GM23338 (cell line): ENCODE data around the gene FILIP1. TPM values are rescaled to one million over a fixed set of nuclear protein-coding genes. Genes with fewer than 3 reads are reported as not detected.

Experiments used
- ATAC-seq: fragments of 200-7000 bp; cut with Tn5 transposase; 3 replicates; pipeline ENCODE4 v1.9.1; 2020
- DNase-seq: peaks from one replicate; pipeline ENCODE4 v3.0.0-alpha.2; 2015; ENCODE audit warnings: low spot score
- H2AFZ ChIP-seq: fragments of 200-600 bp; sonication (generic); 2 replicates; pipeline ENCODE4 v1.8.0; 2016; ENCODE audit warnings: antibody characterized with exemption, mild to moderate bottlenecking, moderate library complexity
- H3F3A ChIP-seq: fragments of 200-600 bp; sonication (generic); replicated peaks from 2 replicates; pipeline ENCODE4 v1.8.0; 2017; ENCODE audit warnings: antibody characterized with exemption, mixed run types, low read depth
- H3K27ac ChIP-seq: fragments of 200-600 bp; sonication (generic); 2 replicates; pipeline ENCODE4 v1.6.1; 2016; ENCODE audit warnings: low read depth
- H3K27me3 ChIP-seq: fragments of 200-600 bp; sonication (generic); 2 replicates; pipeline ENCODE4 v1.8.0; 2016; ENCODE audit warnings: mild to moderate bottlenecking, mixed run types, moderate library complexity; ENCODE audit not compliant: insufficient read depth
- H3K36me3 ChIP-seq: fragments of 200-600 bp; sonication (generic); 2 replicates; pipeline ENCODE4 v1.8.0; 2016; ENCODE audit warnings: mild to moderate bottlenecking; ENCODE audit not compliant: insufficient read depth
- H3K4me1 ChIP-seq: fragments of 200-600 bp; sonication (generic); 2 replicates; pipeline ENCODE4 v1.8.0; 2016; ENCODE audit warnings: mild to moderate bottlenecking, moderate library complexity; ENCODE audit not compliant: insufficient read depth
- H3K4me2 ChIP-seq: fragments of 200-600 bp; sonication (generic); 2 replicates; pipeline ENCODE4 v1.7.1; 2017; ENCODE audit warnings: mixed run types
- H3K4me3 ChIP-seq: fragments of 200-600 bp; sonication (generic); 2 replicates; pipeline ENCODE4 v1.6.1; 2016; ENCODE audit warnings: mixed run types
- H3K79me2 ChIP-seq: fragments of 200-600 bp; sonication (generic); replicated peaks from 2 replicates; pipeline ENCODE4 v1.8.0; 2017; ENCODE audit warnings: mild to moderate bottlenecking; ENCODE audit not compliant: insufficient read depth
- H3K9me2 ChIP-seq: fragments of 200-600 bp; sonication (generic); 2 replicates; pipeline ENCODE4 v1.8.0; 2017; ENCODE audit not compliant: insufficient read depth
- H4K20me1 ChIP-seq: fragments of 200-600 bp; sonication (generic); replicated peaks from 2 replicates; pipeline ENCODE4 v1.8.0; 2017; ENCODE audit warnings: mild to moderate bottlenecking; ENCODE audit not compliant: insufficient read depth
- H3K27ac Mint-ChIP-seq: 2 replicates; pipeline ENCODE4 v1.8.0; 2020; ENCODE audit warnings: inconsistent platforms, mild to moderate bottlenecking, moderate library complexity, mixed read lengths
- H3K27me3 Mint-ChIP-seq: 3 replicates; pipeline ENCODE4 v1.8.0; 2022; ENCODE audit warnings: low read depth, mild to moderate bottlenecking, moderate library complexity, mixed read lengths, inconsistent platforms; ENCODE audit not compliant: insufficient read depth, poor library complexity
- H3K36me3 Mint-ChIP-seq: 3 replicates; pipeline ENCODE4 v1.8.0; 2021; ENCODE audit warnings: low read depth, mild to moderate bottlenecking, inconsistent platforms, moderate library complexity, mixed read lengths
- H3K4me1 Mint-ChIP-seq: 3 replicates; pipeline ENCODE4 v1.8.0; 2020; ENCODE audit warnings: mild to moderate bottlenecking, inconsistent platforms, mixed read lengths
- H3K4me3 Mint-ChIP-seq: 3 replicates; pipeline ENCODE4 v1.8.0; 2021; ENCODE audit warnings: moderate library complexity, mild to moderate bottlenecking, inconsistent platforms, mixed read lengths
- H3K9me3 Mint-ChIP-seq: 3 replicates; pipeline ENCODE4 v1.8.0; 2020; ENCODE audit warnings: moderate library complexity, mild to moderate bottlenecking, inconsistent platforms, mixed read lengths
- CREB1 ChIP-seq: fragments of 250-450 bp; sonication (Bioruptor Pico); IDR thresholded peaks from 2 replicates; pipeline ENCODE4 v1.5.0; 2020; ENCODE audit warnings: low read depth, mild to moderate bottlenecking, moderate library complexity
- ETS1 ChIP-seq: IDR thresholded peaks from 2 replicates; pipeline ENCODE4 v1.6.1; 2016; ENCODE audit warnings: antibody characterized with exemption
- EZH2 ChIP-seq: fragments of 200-600 bp; sonication (generic); IDR thresholded peaks from one replicate; pipeline ENCODE4 v1.8.0; 2017; ENCODE audit warnings: antibody characterized with exemption, mild to moderate bottlenecking, low read depth; ENCODE audit not compliant: unreplicated experiment
- EZH2phosphoT487 ChIP-seq: fragments of 200-600 bp; sonication (generic); IDR thresholded peaks from one replicate; pipeline ENCODE4 v1.8.1; 2018; ENCODE audit warnings: antibody characterized with exemption; ENCODE audit not compliant: unreplicated experiment
- JUNB ChIP-seq: IDR thresholded peaks from one replicate; pipeline ENCODE4 v1.6.1; 2016; ENCODE audit warnings: antibody characterized with exemption; ENCODE audit not compliant: unreplicated experiment
- NANOG ChIP-seq: IDR thresholded peaks from 2 replicates; pipeline ENCODE4 v1.6.1; 2016; ENCODE audit warnings: antibody characterized with exemption, borderline replicate concordance
- POLR2AphosphoS5 ChIP-seq: IDR thresholded peaks from 2 replicates; pipeline ENCODE4 v1.6.1; 2016; ENCODE audit warnings: antibody characterized with exemption, low read depth
- REST ChIP-seq: IDR thresholded peaks from one replicate; pipeline ENCODE4 v1.6.1; 2018; ENCODE audit warnings: antibody characterized with exemption; ENCODE audit not compliant: unreplicated experiment
- STAT1 ChIP-seq: IDR thresholded peaks from one replicate; pipeline ENCODE4 v1.6.1; 2016; ENCODE audit warnings: antibody characterized with exemption; ENCODE audit not compliant: unreplicated experiment
- ZNF331 ChIP-seq: fragments of 250-450 bp; sonication (Bioruptor Pico); IDR thresholded peaks from 2 replicates; pipeline ENCODE4 v1.5.0; 2020; ENCODE audit warnings: low read depth, mild to moderate bottlenecking, moderate library complexity
- polyA plus RNA-seq: library from polyadenylated mRNA; unstranded; fragments of >200 nt; fragmentation: Nextera tagmentation; extraction: Ambion mirVana; gene quantifications from 2 replicates; pipeline ENCODE4 v1.2.1, GENCODE V29; 2016
- total RNA-seq: library from RNA; depleted of rRNA; stranded (reverse); fragments of >200 nt; shearing (Covaris generic); gene quantifications from 2 replicates; pipeline ENCODE4 v1.2.3, GENCODE V29; 2014

FILIP1 gene
- total and polyA plus RNA-seq, 2 experiments from 2014 or later: 3.7 to 6.4 TPM

GRCh38 chr6:75419980-75420379 lies 73.6 kb downstream of the FILIP1 start (continued):
- TF ChIP-seq JUNB (no peak), REST (no peak), NANOG (no peak), CREB1 (CRISPR knock-in tag) (no peak), POLR2AphosphoS5 (no peak), ETS1 (no peak), ZNF331 (CRISPR knock-in tag) (no peak), STAT1 (no peak), EZH2phosphoT487 (no peak)

- H3K4me1 Mint-ChIP-seq: peaks cover 4% of the 10 kb centered on the region; the same call in 1 of the 3 replicates
- DNase-seq: no peak
These were observed 74.2 kb downstream of the FILIP1 start for GRCh38 chr6:75419416-75419815.

DNA sequence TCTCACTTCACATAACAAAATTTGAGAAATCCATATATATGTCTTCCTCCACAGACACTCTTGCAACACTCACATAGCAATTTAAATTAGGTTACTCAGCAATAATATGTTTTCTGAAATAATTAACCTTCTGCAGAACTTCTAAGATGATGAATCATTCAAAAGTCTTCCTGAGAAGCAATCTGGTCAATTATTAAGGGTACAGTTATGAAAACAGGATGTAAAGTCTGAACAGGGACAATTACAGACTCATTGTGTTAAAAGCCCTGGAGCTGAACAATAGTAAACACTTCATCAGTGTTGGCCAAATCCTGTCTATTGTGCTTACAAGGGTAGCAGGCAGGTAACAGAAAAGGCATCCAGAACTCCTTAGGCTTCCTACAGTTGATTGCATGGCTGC lies 75.4 kb downstream of the FILIP1 start:
- Histone ChIP-seq H3K27ac (no peak overlapping the region), H2AFZ (peak overlapping the region; percentile 38; the same call in 1 of the 2 replicates), H3F3A (no peaks in the 10 kb centered on the region), H3K9me2 (no peaks in the 10 kb centered on the region; the same call in 1 of the 2 replicates), H4K20me1 (no peaks in the 10 kb centered on the region), H3K79me2 (no peaks in the 10 kb centered on the region), H3K4me3 (no peak overlapping the region), H3K4me2 (no peak overlapping the region), H3K4me1 (0 out of 2 replicates have a peak, but pooled peaks cover 6% of the 10 kb centered on the region), H3K36me3 (no peaks in the 10 kb centered on the region), H3K27me3 (no peaks in the 10 kb centered on the region)
- Mint-ChIP-seq H3K27me3 (no peaks in the 10 kb centered on the region), H3K27ac (no peak overlapping the region), H3K9me3 (no peaks in the 10 kb centered on the region), H3K4me1 (peaks cover 4% of the 10 kb centered on the region; the same call in 1 of the 3 replicates), H3K4me3 (no peak overlapping the region), H3K36me3 (no peaks in the 10 kb centered on the region)
- no peak for DNase-seq
- TF ChIP-seq EZH2 (no peak), ETS1 (no peak), JUNB (no peak), ZNF331 (CRISPR knock-in tag) (no peak), NANOG (no peak), POLR2AphosphoS5 (no peak)
- no peak for ATAC-seq

More at GRCh38 chr6:75419416-75419815, 74.2 kb downstream of the FILIP1 start:
- no peak for TF ChIP-seq POLR2AphosphoS5
- H3K79me2 ChIP-seq: no peaks in the 10 kb centered on the region
- no peak overlapping the region for H3K27ac ChIP-seq
- Mint-ChIP-seq H3K27ac (no peak overlapping the region), H3K27me3 (no peaks in the 10 kb centered on the region), H3K9me3 (no peaks in the 10 kb centered on the region), H3K36me3 (no peaks in the 10 kb centered on the region), H3K4me3 (no peak overlapping the region)
- ATAC-seq: no peak
- H3K9me2 ChIP-seq: no peaks in the 10 kb centered on the region; the same call in 1 of the 2 replicates
- no peak overlapping the region for H2AFZ ChIP-seq
- H4K20me1 ChIP-seq: no peaks in the 10 kb centered on the region
- H3K36me3 ChIP-seq: no peaks in the 10 kb centered on the region
- H3F3A ChIP-seq: no peaks in the 10 kb centered on the region
- H3K27me3 ChIP-seq: no peaks in the 10 kb centered on the region
- 0 out of 2 replicates have a peak, but pooled peaks cover 6% of the 10 kb centered on the region for H3K4me1 ChIP-seq
- H3K4me2 ChIP-seq: no peak overlapping the region
- no peak overlapping the region for H3K4me3 ChIP-seq
